ENCODE measurements around the gene USP30.

DNA sequence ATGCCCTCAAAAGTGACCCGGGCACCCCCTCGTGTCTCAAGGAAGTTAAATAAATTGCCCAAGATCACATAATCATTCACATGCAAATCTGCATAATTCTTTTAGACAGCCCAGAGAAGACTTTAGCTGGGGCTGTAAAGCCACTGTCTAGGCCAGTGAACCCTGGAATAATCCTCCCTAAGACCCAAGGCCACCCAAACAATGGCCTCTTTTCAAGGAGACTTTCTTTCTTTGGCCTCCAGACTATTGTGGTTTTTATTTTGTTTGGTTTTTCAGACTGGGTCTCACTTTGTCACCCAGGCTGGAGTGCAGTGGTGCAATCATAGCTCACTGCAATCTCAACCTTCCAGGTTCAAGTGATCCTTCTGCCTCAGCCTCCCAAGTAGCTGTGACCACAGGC lies 42.1 kb upstream of the USP30 start:
- TF ChIP-seq, protein P1, sequence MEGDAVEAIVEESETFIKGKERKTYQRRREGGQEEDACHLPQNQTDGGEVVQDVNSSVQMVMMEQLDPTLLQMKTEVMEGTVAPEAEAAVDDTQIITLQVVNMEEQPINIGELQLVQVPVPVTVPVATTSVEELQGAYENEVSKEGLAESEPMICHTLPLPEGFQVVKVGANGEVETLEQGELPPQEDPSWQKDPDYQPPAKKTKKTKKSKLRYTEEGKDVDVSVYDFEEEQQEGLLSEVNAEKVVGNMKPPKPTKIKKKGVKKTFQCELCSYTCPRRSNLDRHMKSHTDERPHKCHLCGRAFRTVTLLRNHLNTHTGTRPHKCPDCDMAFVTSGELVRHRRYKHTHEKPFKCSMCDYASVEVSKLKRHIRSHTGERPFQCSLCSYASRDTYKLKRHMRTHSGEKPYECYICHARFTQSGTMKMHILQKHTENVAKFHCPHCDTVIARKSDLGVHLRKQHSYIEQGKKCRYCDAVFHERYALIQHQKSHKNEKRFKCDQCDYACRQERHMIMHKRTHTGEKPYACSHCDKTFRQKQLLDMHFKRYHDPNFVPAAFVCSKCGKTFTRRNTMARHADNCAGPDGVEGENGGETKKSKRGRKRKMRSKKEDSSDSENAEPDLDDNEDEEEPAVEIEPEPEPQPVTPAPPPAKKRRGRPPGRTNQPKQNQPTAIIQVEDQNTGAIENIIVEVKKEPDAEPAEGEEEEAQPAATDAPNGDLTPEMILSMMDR (IDR thresholded peaks at IDR 0.05; ENCODE audit: low read length), result no peak
- TF ChIP-seq EZH2 (IDR thresholded peaks at IDR 0.05; ENCODE audit: borderline replicate concordance, low read length), result no peak
